ENCODE data around the gene TTC39B.

TTC39B gene

GRCh38 chr9:15304632-15305031 lies 2.4 kb downstream of the TTC39B start:
- Histone ChIP-seq H3K27ac (no peak overlapping the region), H3K4me1 (ENCODE audit: control insufficient read depth in 1 of 2, insufficient read depth in 1 of 2, low read depth in 1 of 2, low read length in 1 of 2) (peaks cover 18% of the 10 kb centered on the region in 2 experiments), H3K4me3 (ENCODE audit: low read depth in 1 of 2, low read length in 1 of 2) (no peak overlapping the region), H3K27me3 (peaks cover 56% of the 10 kb centered on the region), H3K36me3 (no peaks in the 10 kb centered on the region), H3K9me3 (no peaks in the 10 kb centered on the region)
- no peak for TF ChIP-seq CTCF (IDR thresholded peaks at IDR 0.05)

DNA sequence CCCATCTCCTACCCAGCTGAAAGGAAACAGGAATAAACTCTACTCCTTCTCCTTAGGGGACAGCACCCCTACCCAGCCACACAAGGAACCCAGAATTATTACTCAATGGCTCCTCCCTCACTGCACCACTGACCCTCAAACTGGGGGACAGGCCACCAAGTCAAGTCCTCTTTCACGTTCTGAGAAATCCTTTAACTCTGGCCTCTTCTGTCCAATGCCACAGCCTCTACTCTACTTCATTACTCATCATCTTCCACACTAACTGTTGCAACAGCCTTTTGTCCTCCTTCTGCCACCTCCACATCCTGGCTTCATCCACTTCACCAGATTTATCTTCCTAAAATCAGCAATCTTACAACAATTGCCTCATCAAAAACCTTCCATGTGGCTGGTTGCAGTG lies 6.8 kb downstream of the TTC39B start:
- TF ChIP-seq CTCF (IDR thresholded peaks at IDR 0.05), result no peak
- peaks cover 13% of the 10 kb centered on the region for H3K27me3 ChIP-seq
- H3K4me1 ChIP-seq (ENCODE audit: control insufficient read depth in 1 of 2, insufficient read depth in 1 of 2, low read depth in 1 of 2, low read length in 1 of 2), result peaks cover 14 to 15% of the 10 kb centered on the region in 2 experiments
- H3K36me3 ChIP-seq, result no peaks in the 10 kb centered on the region
- H3K27ac ChIP-seq, result no peak overlapping the region
- H3K9me3 ChIP-seq, result no peaks in the 10 kb centered on the region
- no peak overlapping the region for H3K4me3 ChIP-seq (ENCODE audit: low read depth in 1 of 2, low read length in 1 of 2)

DNA sequence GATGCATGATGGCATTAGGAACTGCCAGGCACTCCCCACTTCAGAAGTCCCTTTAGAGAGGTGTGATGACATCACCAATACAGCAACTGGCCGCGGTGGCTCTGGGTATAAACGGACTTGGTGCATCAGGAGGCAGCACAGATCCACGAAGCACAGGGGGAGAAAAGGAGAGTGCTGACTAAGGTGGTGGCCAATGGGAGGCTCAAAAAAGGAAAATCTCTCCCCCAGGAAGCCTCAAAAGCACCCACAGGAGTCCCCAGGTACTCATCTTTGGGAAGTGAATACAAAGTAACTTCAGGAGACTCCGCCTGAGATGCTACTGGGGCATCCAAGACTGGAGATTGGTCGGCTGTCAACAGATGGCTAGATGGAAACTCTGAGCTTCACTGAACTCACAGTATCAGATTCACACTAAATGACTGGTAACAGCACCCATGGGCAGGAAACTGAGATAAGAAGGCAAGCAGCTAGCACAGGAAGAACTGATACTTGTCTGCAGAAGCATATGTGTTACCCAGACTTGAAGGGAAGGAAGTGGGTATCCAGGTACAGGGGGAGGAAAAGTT lies 7.6 kb downstream of the TTC39B start:
- H3K9me3 ChIP-seq, result no peaks in the 10 kb centered on the region
- peaks cover 6% of the 10 kb centered on the region for H3K27me3 ChIP-seq
- H3K27ac ChIP-seq, result no peak overlapping the region
- no peak for TF ChIP-seq CTCF (IDR thresholded peaks at IDR 0.05)
- no peaks in the 10 kb centered on the region for H3K36me3 ChIP-seq
- H3K4me3 ChIP-seq (ENCODE audit: low read depth in 1 of 2, low read length in 1 of 2), result no peak overlapping the region
- peaks cover 14 to 15% of the 10 kb centered on the region in 2 experiments for H3K4me1 ChIP-seq (ENCODE audit: control insufficient read depth in 1 of 2, insufficient read depth in 1 of 2, low read depth in 1 of 2, low read length in 1 of 2)

- Histone ChIP-seq H3K27ac (no peak overlapping the region), H3K4me1 (ENCODE audit: control insufficient read depth in 1 of 2, insufficient read depth in 1 of 2, low read depth in 1 of 2, low read length in 1 of 2) (peaks cover 18 to 19% of the 10 kb centered on the region in 2 experiments), H3K36me3 (no peaks in the 10 kb centered on the region), H3K27me3 (no peaks in the 10 kb centered on the region), H3K4me3 (ENCODE audit: low read depth in 1 of 2, low read length in 1 of 2) (no peak overlapping the region), H3K9me3 (no peaks in the 10 kb centered on the region)
- TF ChIP-seq CTCF (IDR thresholded peaks at IDR 0.05), result no peak
Measured at GRCh38 chr9:15298362-15298761, 8.7 kb downstream of the TTC39B start.

- TF ChIP-seq CTCF (IDR thresholded peaks at IDR 0.05), result no peak
- Histone ChIP-seq H3K4me1 (ENCODE audit: control insufficient read depth in 1 of 2, insufficient read depth in 1 of 2, low read depth in 1 of 2, low read length in 1 of 2) (peaks cover 18 to 19% of the 10 kb centered on the region in 2 experiments), H3K9me3 (no peaks in the 10 kb centered on the region), H3K36me3 (no peaks in the 10 kb centered on the region), H3K4me3 (ENCODE audit: low read depth in 1 of 2, low read length in 1 of 2) (peak overlapping the region; percentile 52 to 61), H3K27ac (peak overlapping the region; percentile 67), H3K27me3 (no peaks in the 10 kb centered on the region)
Measured at GRCh38 chr9:15295761-15296405, 11.1 kb downstream of the TTC39B start.

Data from neutrophil (primary cell).